Midbrain (tissue), 1 donor: ENCODE measurements around the gene SVEP1.
"Not testable (repeated sequence)": the region's sequence is repeated elsewhere in the genome, so short reads cannot be mapped to it uniquely, and the experiment has no call there.

ENCODE experiments used
- DNase-seq: peaks from one replicate; lab custom pipeline; 2025; lab: John Stamatoyannopoulos, UW

Gene SVEP1

DNA sequence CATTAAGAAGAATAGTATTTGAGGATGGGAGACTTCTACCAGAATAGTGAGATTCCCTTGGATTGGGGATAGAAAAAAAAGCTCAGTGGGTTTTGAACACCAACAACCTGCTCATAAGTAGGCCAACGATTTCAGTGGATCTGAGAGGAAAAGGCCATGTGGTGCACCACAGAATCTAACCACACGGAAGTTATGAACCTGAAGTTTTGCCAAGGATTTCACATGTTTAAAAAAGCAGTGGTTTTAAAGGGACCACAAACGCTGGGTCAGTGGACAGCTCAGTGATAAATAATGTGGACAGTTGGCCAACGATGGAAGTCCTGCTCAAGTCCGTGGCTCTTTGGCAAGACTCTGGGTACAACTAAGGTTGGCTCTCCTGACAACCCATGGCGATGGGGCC lies 134.6 kb downstream of the SVEP1 start:
- no peak for DNase-seq

- no peak for DNase-seq
Observed at GRCh38 chr9:110443866-110444220, 135.7 kb downstream of the SVEP1 start.

- DNase-seq: no peak
Observed at GRCh38 chr9:110443146-110443865, 136.2 kb downstream of the SVEP1 start.

- no peak for DNase-seq
Observed at GRCh38 chr9:110440796-110441195, 138.7 kb downstream of the SVEP1 start.

DNA sequence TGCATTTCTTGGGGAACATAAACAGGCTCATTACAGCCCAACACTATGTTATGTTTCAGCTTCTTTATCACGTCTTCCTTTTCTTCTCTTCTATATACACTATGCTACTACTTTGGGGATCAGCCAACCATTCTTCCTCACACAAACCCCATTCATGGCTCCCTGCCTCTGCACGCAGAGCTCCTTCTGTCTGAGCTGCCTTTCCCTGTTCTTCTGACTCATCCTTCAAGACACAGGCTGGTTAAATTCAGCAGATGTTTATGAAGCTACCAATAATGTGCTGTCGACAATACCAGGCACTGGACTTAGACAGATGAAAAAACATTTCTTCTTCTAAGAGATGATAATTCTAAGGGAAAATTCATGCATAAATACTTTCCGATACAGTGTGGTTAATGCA lies 139.4 kb downstream of the SVEP1 start:
- peak; percentile 5 for DNase-seq

DNA sequence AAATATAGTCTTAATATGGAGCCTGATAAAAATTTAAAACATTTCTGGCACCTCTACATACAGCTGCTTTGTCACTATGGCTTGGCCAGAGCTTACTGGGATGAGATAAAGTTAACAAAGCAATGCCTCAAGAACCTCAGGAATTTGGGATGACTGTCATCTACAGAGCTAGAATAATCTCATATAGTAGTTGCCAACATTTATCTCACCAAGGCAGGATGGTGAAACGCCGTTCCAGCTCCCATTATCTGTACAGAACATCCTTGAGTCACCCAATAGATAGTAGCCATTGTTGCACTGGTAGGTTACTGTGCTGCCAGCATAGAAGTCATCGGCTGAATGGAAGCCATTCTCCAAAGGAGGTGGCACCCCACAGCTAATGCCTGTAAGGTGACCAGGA lies 147.3 kb downstream of the SVEP1 start:
- DNase-seq: no peak

DNA sequence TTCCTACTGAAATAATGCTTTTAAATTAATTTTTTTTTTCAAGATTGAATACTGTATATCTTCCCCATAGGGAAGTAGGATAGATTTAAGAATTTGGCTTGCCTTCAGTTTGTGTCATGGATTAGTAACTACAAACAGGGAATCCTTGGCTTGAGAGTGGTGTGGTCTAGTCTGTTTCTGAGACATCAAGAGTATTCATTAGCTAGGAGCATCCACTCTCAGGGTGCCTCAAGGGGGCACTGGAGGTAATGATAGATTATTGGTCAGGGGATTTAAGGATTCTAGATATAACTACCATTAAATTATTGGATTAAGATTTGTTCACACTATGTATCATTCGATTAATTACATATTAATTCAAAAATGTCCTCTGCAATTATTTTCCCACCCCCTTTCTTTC lies 150.1 kb downstream of the SVEP1 start:
- no peak for DNase-seq

GRCh38 chr9:110427497-110428104 lies 151.9 kb downstream of the SVEP1 start:
- peak; percentile 33 for DNase-seq

DNA sequence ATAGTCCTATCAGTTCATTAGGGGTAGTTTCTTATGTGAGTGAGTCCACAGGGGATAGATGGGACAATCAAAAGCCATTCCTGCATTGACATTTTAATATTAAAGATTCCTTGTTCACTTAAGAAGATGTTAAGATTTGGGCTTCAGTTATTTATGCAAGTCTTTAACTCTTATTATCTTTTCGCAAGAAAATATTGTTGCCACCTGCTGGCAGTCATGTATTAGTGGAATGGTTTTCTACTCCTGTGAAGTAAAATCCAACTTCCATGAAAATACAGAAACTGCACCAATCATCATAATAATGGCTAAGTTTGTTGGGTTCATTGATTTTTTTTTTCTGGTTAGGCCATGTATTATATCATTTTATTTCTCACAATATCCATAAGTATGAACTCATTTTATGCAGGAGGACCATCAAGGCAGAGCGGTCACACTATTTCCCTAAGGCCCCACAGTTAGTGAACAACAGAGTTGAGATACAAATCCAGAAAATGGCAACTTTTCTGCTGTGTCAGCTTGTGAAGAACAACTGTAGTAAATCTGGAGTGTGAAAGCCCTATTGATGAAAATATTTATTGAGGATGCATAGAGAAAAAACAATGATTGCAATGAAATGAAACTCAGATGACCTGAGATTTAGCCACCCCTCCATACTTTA lies 153.4 kb downstream of the SVEP1 start:
- no peak for DNase-seq

DNA sequence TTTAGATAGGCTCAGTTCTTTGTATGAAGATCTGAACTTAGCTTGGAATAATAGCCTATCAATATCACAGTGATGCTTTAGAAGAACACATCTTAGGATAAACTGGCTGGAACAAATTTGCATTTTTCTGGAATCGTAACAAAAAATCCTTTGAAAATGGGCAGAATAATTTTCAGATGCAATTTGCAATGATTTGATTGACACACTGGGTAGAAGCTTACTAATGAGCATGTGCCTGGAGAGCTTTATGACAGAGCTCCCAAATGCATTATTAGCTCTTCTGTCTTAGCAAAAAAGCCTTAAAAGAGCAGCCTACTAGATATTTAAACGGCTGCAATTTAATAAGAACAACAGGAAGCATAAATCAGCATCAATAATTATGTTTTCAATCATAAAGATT lies 165.1 kb downstream of the SVEP1 start:
- no peak for DNase-seq

- no peak for DNase-seq
Observed at GRCh38 chr9:110410961-110411360, 168.6 kb downstream of the SVEP1 start.

DNA sequence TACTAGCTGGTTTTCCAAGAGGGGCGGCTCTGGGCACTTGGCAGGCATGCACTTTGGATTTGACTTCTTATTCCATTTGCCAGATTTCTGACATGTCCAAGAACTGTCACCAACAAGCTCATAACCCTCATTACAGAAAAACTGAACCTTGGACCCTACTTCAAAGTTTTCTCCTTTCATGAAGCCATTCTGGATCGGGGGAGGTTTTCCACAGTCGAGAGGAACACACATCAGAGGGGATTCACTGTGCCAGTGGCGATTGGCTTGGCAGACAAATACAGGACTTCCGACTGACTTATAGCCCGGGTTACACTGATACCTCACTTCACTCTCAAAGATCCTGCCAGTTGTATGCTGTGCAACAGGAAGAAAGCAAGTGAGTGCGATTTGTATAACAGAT lies 170.9 kb downstream of the SVEP1 start:
- DNase-seq: no peak

GRCh38 chr9:110405858-110406443 lies 173.6 kb downstream of the SVEP1 start:
- no peak for DNase-seq

DNA sequence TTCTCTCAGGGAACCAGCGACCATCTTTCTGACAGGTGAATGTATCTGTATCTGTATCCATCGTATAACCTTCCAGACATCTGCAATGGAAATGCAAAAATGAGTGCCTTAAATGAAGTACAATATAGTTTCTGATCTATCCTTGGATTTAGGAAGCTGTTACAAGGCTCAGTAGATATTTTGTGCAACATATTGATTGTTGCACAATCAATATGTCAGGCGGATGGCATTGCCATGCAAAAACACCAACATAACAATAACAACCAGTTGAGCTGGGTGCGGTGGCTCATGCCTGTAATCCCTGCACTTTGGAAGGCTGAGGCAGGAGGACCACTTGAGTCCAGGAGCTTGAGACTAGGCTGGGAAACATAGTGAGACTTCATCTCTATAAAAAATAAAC lies 175.1 kb downstream of the SVEP1 start:
- DNase-seq: no peak

DNA sequence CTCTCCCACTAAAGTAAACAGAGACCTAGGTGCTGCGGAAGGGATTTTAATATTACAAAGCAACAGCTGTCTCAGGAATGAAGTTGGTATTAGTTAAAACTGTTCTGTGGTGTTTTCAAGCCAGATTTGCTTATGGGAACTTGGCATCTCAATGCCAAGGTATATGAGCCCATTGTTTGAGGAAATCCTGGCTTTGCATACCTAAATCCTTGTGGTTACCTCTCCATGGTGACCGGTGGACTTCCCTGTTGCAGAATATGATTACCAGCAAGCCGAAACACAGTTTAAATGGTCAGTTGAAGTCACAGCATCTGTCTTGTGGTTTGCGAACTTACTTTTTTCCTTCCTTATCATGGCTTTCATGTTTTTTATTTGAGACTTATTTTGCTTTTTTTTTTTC lies 179.6 kb downstream of the SVEP1 start:
- DNase-seq: no peak

DNA sequence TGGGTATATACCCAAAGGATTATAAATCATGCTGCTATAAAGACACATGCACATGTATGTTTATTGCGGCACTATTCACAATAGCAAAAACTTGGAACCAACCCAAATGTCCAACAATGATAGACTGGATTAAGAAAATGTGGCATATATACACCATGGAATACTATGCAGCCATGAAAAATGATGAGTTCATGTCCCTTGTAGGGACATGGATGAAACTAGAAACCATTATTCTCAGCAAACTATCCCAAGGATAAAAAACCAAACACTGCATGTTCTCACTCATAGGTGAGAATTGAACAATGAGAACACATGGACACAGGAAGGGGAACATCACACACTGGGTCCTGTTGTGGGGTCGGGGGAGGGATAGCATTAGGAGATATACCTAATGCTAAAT lies 180.5 kb downstream of the SVEP1 start:
- DNase-seq: not testable (repeated sequence)

- no peak for DNase-seq
Observed at GRCh38 chr9:110391826-110392485, 187.6 kb downstream of the SVEP1 start.

GRCh38 chr9:110389148-110389750 lies 190.3 kb downstream of the SVEP1 start:
- DNase-seq: no peak

GRCh38 chr9:110383491-110383890 lies 196.1 kb downstream of the SVEP1 start:
- no peak for DNase-seq

GRCh38 chr9:110382731-110383130 lies 196.8 kb downstream of the SVEP1 start:
- DNase-seq: no peak

GRCh38 chr9:110371411-110372007 lies 208.0 kb downstream of the SVEP1 start:
- peak; percentile 22 for DNase-seq

DNA sequence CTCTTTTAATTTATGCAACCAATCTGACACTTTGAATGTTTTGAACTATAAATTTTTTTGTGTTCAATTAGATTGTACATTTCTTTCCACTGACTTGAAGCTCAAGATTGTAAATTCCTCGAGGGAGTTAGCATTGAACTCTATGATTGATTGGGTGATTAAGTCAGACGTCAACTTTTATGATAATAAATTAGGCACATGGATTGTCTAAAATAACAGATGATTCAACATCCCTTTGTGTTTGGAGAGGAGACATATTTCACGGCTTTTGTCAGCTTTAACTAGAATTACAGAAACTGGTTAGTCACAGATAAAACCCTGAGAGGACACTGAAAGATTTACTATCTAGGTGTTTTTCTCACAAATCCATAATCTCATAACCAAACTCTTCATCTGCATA lies 209.2 kb downstream of the SVEP1 start:
- DNase-seq: no peak
